ENCODE measurements around the gene FHOD3. TPM values are rescaled to one million over a fixed set of nuclear protein-coding genes. Genes with fewer than 3 reads are reported as not detected.
"Not testable (repeated sequence)": the region's sequence is repeated elsewhere in the genome, so short reads cannot be mapped to it uniquely, and the experiment has no call there.

The FHOD3 gene
- polyA plus RNA-seq, 4 donors, result 0.22 to 8.1 (median 1.9) TPM

- no peaks in the 10 kb centered on the region for H3K27me3 ChIP-seq (ENCODE audit: control insufficient read depth in 3 of 3, insufficient read depth in 3 of 3, low read length in 3 of 3)
- FAIRE-seq, result no peak
- H3K27ac ChIP-seq (ENCODE audit: low read depth in 1 of 3, low read length in 2 of 3), result no peak overlapping the region
Measured at GRCh38 chr18:36813101-36813775, 515.7 kb downstream of the FHOD3 start.

GRCh38 chr18:36813824-36814223 lies 516.3 kb downstream of the FHOD3 start:
- H3K36me3 ChIP-seq (ENCODE audit: control insufficient read depth in 3 of 3, insufficient read depth in 2 of 3, low read depth in 1 of 3, low read length in 3 of 3), result peaks cover 0 to 24% (median 2%) of the 10 kb centered on the region in 3 donors
- no peak overlapping the region for H3K4me3 ChIP-seq (ENCODE audit: low read depth in 1 of 3, low read length in 3 of 3)
- 82 to 90% (median 84%) methylated on average over 3 of the region's 3 CpGs for WGBS, 3 donors
- DNase-seq, result no peak
- no peaks in the 10 kb centered on the region for H3K27me3 ChIP-seq (ENCODE audit: control insufficient read depth in 3 of 3, insufficient read depth in 3 of 3, low read length in 3 of 3)
- FAIRE-seq, result no peak
- H3K27ac ChIP-seq (ENCODE audit: low read depth in 1 of 3, low read length in 2 of 3), result no peak overlapping the region
- H3K4me1 ChIP-seq (ENCODE audit: control insufficient read depth in 3 of 3, insufficient read depth in 2 of 3, low read depth in 1 of 3, low read length in 2 of 3), result no peaks in the 10 kb centered on the region
- no peaks in the 10 kb centered on the region for H3K9me3 ChIP-seq (ENCODE audit: control insufficient read depth in 2 of 2, insufficient read depth in 1 of 2, low read depth in 1 of 2, low read length in 1 of 2)

More at GRCh38 chr18:36813101-36813775, 515.7 kb downstream of the FHOD3 start:
- Histone ChIP-seq H3K9me3 (ENCODE audit: control insufficient read depth in 2 of 2, insufficient read depth in 1 of 2, low read depth in 1 of 2, low read length in 1 of 2) (no peaks in the 10 kb centered on the region), H3K4me1 (ENCODE audit: control insufficient read depth in 3 of 3, insufficient read depth in 2 of 3, low read depth in 1 of 3, low read length in 2 of 3) (no peaks in the 10 kb centered on the region), H3K36me3 (ENCODE audit: control insufficient read depth in 3 of 3, insufficient read depth in 2 of 3, low read depth in 1 of 3, low read length in 3 of 3) (peaks cover 0 to 24% (median 2%) of the 10 kb centered on the region in 3 donors), H3K4me3 (ENCODE audit: low read depth in 1 of 3, low read length in 3 of 3) (no peak overlapping the region)
- WGBS, 3 donors, result 84 to 89% (median 88%) methylated on average over 4 of the region's 4 CpGs
- no peak for DNase-seq

- Histone ChIP-seq H3K4me1 (ENCODE audit: control insufficient read depth in 3 of 3, insufficient read depth in 2 of 3, low read depth in 1 of 3, low read length in 2 of 3) (no peaks in the 10 kb centered on the region), H3K27me3 (ENCODE audit: control insufficient read depth in 3 of 3, insufficient read depth in 3 of 3, low read length in 3 of 3) (no peaks in the 10 kb centered on the region), H3K9me3 (ENCODE audit: control insufficient read depth in 2 of 2, insufficient read depth in 1 of 2, low read depth in 1 of 2, low read length in 1 of 2) (no peaks in the 10 kb centered on the region), H3K36me3 (ENCODE audit: control insufficient read depth in 3 of 3, insufficient read depth in 2 of 3, low read depth in 1 of 3, low read length in 3 of 3) (peaks cover 0 to 24% (median 2%) of the 10 kb centered on the region in 3 donors), H3K27ac (ENCODE audit: low read depth in 1 of 3, low read length in 2 of 3) (no peak overlapping the region), H3K4me3 (ENCODE audit: low read depth in 1 of 3, low read length in 3 of 3) (no peak overlapping the region)
- peak in 1 of 2 donors; percentile 2 for DNase-seq
- FAIRE-seq, result no peak
- 19 to 56% (median 54%) methylated on average over 1 of the region's 1 CpG for WGBS, 3 donors
Measured at GRCh38 chr18:36814994-36815393, 517.5 kb downstream of the FHOD3 start.

GRCh38 chr18:36816096-36816495 lies 518.6 kb downstream of the FHOD3 start:
- not testable (repeated sequence) for DNase-seq; FAIRE-seq; H3K9me3 ChIP-seq (ENCODE audit: control insufficient read depth in 2 of 2, insufficient read depth in 1 of 2, low read depth in 1 of 2, low read length in 1 of 2); H3K27ac ChIP-seq (ENCODE audit: low read depth in 1 of 3, low read length in 2 of 3); H3K27me3 ChIP-seq (ENCODE audit: control insufficient read depth in 3 of 3, insufficient read depth in 3 of 3, low read length in 3 of 3); H3K4me1 ChIP-seq (ENCODE audit: control insufficient read depth in 3 of 3, insufficient read depth in 2 of 3, low read depth in 1 of 3, low read length in 2 of 3); H3K4me3 ChIP-seq (ENCODE audit: low read depth in 1 of 3, low read length in 3 of 3)
- H3K36me3 ChIP-seq (ENCODE audit: control insufficient read depth in 3 of 3, insufficient read depth in 2 of 3, low read depth in 1 of 3, low read length in 3 of 3), result peaks cover 0 to 20% (median 2%) of the 10 kb centered on the region in 3 donors

- no peak for FAIRE-seq
Measured at GRCh38 chr18:36817039-36817438, 519.5 kb downstream of the FHOD3 start.

GRCh38 chr18:36818652-36819051 lies 521.1 kb downstream of the FHOD3 start:
- WGBS, 3 donors, result 91 to 97% (median 95%) methylated on average over 3 of the region's 3 CpGs
- FAIRE-seq, result no peak

More at GRCh38 chr18:36817039-36817438, 519.5 kb downstream of the FHOD3 start:
- Histone ChIP-seq H3K27ac (ENCODE audit: low read depth in 1 of 3, low read length in 2 of 3) (no peak overlapping the region), H3K27me3 (ENCODE audit: control insufficient read depth in 3 of 3, insufficient read depth in 3 of 3, low read length in 3 of 3) (no peaks in the 10 kb centered on the region), H3K4me3 (ENCODE audit: low read depth in 1 of 3, low read length in 3 of 3) (no peak overlapping the region), H3K9me3 (ENCODE audit: control insufficient read depth in 2 of 2, insufficient read depth in 1 of 2, low read depth in 1 of 2, low read length in 1 of 2) (no peaks in the 10 kb centered on the region), H3K4me1 (ENCODE audit: control insufficient read depth in 3 of 3, insufficient read depth in 2 of 3, low read depth in 1 of 3, low read length in 2 of 3) (no peaks in the 10 kb centered on the region), H3K36me3 (ENCODE audit: control insufficient read depth in 3 of 3, insufficient read depth in 2 of 3, low read depth in 1 of 3, low read length in 3 of 3) (peaks cover 0 to 19% (median 2%) of the 10 kb centered on the region in 3 donors)
- DNase-seq, result no peak
- WGBS, 3 donors, result 98 to 100% (median 100%) methylated on average over 1 of the region's 1 CpG

GRCh38 chr18:36819621-36820020 lies 522.1 kb downstream of the FHOD3 start:
- DNase-seq (no peak), FAIRE-seq (no peak)
- Histone ChIP-seq H3K36me3 (ENCODE audit: control insufficient read depth in 3 of 3, insufficient read depth in 2 of 3, low read depth in 1 of 3, low read length in 3 of 3) (peaks cover 0 to 11% (median 5%) of the 10 kb centered on the region in 3 donors), H3K27me3 (ENCODE audit: control insufficient read depth in 3 of 3, insufficient read depth in 3 of 3, low read length in 3 of 3) (no peaks in the 10 kb centered on the region), H3K4me3 (ENCODE audit: low read depth in 1 of 3, low read length in 3 of 3) (no peak overlapping the region), H3K4me1 (ENCODE audit: control insufficient read depth in 3 of 3, insufficient read depth in 2 of 3, low read depth in 1 of 3, low read length in 2 of 3) (no peaks in the 10 kb centered on the region), H3K27ac (ENCODE audit: low read depth in 1 of 3, low read length in 2 of 3) (no peak overlapping the region), H3K9me3 (ENCODE audit: control insufficient read depth in 2 of 2, insufficient read depth in 1 of 2, low read depth in 1 of 2, low read length in 1 of 2) (no peaks in the 10 kb centered on the region)

More at GRCh38 chr18:36818652-36819051, 521.1 kb downstream of the FHOD3 start:
- no peak for DNase-seq
- H3K4me1 ChIP-seq (ENCODE audit: control insufficient read depth in 3 of 3, insufficient read depth in 2 of 3, low read depth in 1 of 3, low read length in 2 of 3), result no peaks in the 10 kb centered on the region
- H3K27ac ChIP-seq (ENCODE audit: low read depth in 1 of 3, low read length in 2 of 3), result no peak overlapping the region
- H3K27me3 ChIP-seq (ENCODE audit: control insufficient read depth in 3 of 3, insufficient read depth in 3 of 3, low read length in 3 of 3), result no peaks in the 10 kb centered on the region
- H3K4me3 ChIP-seq (ENCODE audit: low read depth in 1 of 3, low read length in 3 of 3), result no peak overlapping the region
- H3K9me3 ChIP-seq (ENCODE audit: control insufficient read depth in 2 of 2, insufficient read depth in 1 of 2, low read depth in 1 of 2, low read length in 1 of 2), result no peaks in the 10 kb centered on the region
- peaks cover 0 to 11% (median 5%) of the 10 kb centered on the region in 3 donors for H3K36me3 ChIP-seq (ENCODE audit: control insufficient read depth in 3 of 3, insufficient read depth in 2 of 3, low read depth in 1 of 3, low read length in 3 of 3)

- H3K27me3 ChIP-seq (ENCODE audit: control insufficient read depth in 3 of 3, insufficient read depth in 3 of 3, low read length in 3 of 3), result no peaks in the 10 kb centered on the region
- peaks cover 0 to 8% (median 5%) of the 10 kb centered on the region in 3 donors for H3K36me3 ChIP-seq (ENCODE audit: control insufficient read depth in 3 of 3, insufficient read depth in 2 of 3, low read depth in 1 of 3, low read length in 3 of 3)
- DNase-seq, result no peak
- WGBS, 3 donors, result 95 to 100% (median 97%) methylated on average over 4 of the region's 4 CpGs
- no peak for FAIRE-seq
- no peak overlapping the region for H3K27ac ChIP-seq (ENCODE audit: low read depth in 1 of 3, low read length in 2 of 3)
- H3K4me1 ChIP-seq (ENCODE audit: control insufficient read depth in 3 of 3, insufficient read depth in 2 of 3, low read depth in 1 of 3, low read length in 2 of 3), result no peaks in the 10 kb centered on the region
- H3K9me3 ChIP-seq (ENCODE audit: control insufficient read depth in 2 of 2, insufficient read depth in 1 of 2, low read depth in 1 of 2, low read length in 1 of 2), result no peaks in the 10 kb centered on the region
- no peak overlapping the region for H3K4me3 ChIP-seq (ENCODE audit: low read depth in 1 of 3, low read length in 3 of 3)
Measured at GRCh38 chr18:36821681-36822080, 524.2 kb downstream of the FHOD3 start.

GRCh38 chr18:36825526-36825925 lies 528.0 kb downstream of the FHOD3 start:
- H3K4me3 ChIP-seq (ENCODE audit: low read depth in 1 of 3, low read length in 3 of 3), result no peak overlapping the region
- H3K36me3 ChIP-seq (ENCODE audit: control insufficient read depth in 3 of 3, insufficient read depth in 2 of 3, low read depth in 1 of 3, low read length in 3 of 3), result peaks cover 0 to 3% (median 0%) of the 10 kb centered on the region in 3 donors
- H3K27ac ChIP-seq (ENCODE audit: low read depth in 1 of 3, low read length in 2 of 3), result no peak overlapping the region
- FAIRE-seq, result no peak
- H3K27me3 ChIP-seq (ENCODE audit: control insufficient read depth in 3 of 3, insufficient read depth in 3 of 3, low read length in 3 of 3), result no peaks in the 10 kb centered on the region
- peaks cover 0 to 4% (median 3%) of the 10 kb centered on the region in 3 donors for H3K4me1 ChIP-seq (ENCODE audit: control insufficient read depth in 3 of 3, insufficient read depth in 2 of 3, low read depth in 1 of 3, low read length in 2 of 3)
- no peak for DNase-seq
- H3K9me3 ChIP-seq (ENCODE audit: control insufficient read depth in 2 of 2, insufficient read depth in 1 of 2, low read depth in 1 of 2, low read length in 1 of 2), result no peaks in the 10 kb centered on the region

Data from small intestine (tissue), 7 donors.